HG02642 (cell line): ENCODE results near the gene TMEM156.
"Not testable (repeated sequence)": the region's sequence is repeated elsewhere in the genome, so short reads cannot be mapped to it uniquely, and the experiment has no call there.

ENCODE experiments used
- ATAC-seq: cut with Tn5 transposase; IDR thresholded peaks from one replicate; pipeline ENCODE4 v1.9.1; 2021; ENCODE audit warnings: mild to moderate bottlenecking; ENCODE audit not compliant: unreplicated experiment, poor library complexity

The TMEM156 gene

DNA sequence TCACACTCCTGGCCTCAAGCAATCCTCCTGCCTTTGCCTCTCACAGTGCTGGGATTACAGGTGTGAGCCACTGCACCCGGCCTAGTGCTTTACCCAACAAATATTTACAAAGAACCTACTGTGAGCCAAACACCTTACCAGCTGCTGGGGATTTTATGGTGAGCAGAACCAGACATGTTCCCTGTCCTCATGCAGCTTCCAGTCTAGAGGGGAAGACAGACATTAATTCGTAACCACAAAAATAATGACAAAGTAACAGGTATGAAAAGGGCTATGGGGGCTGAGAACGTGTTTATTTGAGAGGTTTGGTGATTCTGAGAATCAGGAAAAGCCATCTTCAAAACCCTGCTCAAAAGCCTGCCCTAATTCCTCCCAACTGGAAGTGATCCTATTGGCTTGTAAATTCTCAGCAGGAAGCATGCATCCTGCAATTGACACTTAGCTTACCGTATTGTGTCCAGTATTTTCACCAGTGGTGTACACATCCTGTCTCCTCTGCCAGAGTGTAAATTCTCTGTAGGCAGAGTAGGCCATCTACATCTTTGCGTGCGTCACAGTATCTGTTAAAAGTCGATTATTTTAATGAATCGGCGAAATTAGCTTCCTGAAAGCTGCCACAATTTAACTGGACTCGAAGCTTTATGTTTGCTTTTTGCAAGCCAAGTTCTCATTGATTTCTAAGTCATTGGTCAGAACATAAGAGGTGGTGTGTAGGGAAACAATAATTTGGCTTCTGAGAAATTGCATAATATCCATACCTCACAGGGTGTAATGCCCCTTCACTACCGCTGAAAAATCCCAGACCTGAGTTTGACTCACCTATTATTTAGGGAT, 67.0 kb downstream of the TMEM156 start:
- no peak for ATAC-seq

DNA sequence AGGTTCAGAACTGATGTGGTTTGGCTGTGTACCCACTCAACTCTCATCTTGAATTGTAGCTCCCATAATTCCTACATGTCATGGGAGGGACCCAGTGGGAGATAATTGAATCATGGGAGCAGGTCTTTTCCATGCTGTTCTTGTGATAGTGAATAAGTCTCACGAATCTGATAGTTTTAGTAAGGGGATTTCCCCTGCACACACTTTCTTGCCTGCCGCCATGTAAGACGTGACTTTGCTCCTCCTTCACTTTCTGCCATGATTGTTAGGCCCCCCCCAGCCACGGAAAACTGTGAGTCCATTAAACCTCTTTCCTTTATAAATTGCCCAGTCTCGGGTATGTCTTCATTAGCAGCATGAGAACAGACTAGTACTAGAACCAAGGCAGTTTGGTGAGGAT, 73.0 kb downstream of the TMEM156 start:
- not testable (repeated sequence) for ATAC-seq

DNA sequence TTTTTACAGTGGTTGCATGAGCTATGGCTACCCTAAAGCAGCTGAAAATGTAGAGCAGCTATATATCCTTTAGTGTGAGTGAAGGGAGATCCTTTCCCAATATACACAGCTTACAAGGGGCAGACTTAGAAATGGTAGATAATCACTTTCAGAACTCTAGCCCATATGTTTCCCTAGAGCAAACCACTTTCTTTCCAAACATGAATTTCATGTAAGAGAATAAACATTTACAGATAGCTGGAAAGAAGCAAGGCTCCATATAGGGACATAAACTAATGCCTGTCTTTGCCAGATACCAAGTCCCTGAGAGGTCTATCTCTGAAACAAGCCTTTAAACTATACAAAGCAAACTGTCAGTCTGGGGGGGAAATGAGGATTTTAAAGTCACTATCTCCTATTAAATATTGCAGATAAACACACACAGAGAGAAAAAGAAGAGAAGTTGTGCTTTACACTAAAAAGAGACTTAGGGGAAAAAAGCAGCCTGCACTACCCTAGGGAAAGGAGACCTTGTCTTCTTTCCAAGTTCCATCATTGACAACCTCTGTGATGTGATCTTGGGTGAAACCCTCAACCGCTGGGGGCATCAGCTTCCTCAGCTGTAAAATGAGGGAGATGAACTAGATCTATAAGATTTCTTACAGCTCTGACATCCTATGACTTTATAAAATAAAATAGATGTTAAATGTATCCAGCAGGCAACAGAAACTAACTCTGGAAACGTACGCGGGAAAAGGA, 73.6 kb downstream of the TMEM156 start:
- no peak for ATAC-seq

- ATAC-seq: no peak
Measured at GRCh38 chr4:38957893-38958292, 74.3 kb downstream of the TMEM156 start.

GRCh38 chr4:38957261-38957815, 74.9 kb downstream of the TMEM156 start:
- ATAC-seq: no peak

GRCh38 chr4:38955957-38956356, 76.3 kb downstream of the TMEM156 start:
- ATAC-seq: no peak

GRCh38 chr4:38954727-38955126, 77.5 kb downstream of the TMEM156 start:
- no peak for ATAC-seq

DNA sequence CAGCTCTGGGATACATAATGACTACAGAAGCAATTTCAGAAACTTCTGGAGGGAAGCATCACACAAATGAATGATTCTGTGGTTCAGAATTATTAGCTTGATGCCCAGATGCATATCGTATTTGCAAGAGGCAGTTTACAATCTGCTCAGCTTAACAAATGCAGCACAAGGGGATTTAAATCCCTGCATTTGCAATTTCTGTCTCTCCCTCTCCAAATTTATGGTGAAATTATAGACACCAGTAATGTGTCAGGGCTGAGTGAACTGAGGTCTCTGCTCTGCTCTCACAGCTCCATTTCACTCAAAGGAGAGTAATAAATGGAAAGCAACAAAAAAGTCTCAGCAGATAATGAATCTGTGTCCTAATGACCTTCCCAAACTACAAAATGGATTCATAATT, 80.2 kb downstream of the TMEM156 start:
- ATAC-seq: no peak

GRCh38 chr4:38951598-38951997, 80.6 kb downstream of the TMEM156 start:
- ATAC-seq: no peak

- no peak for ATAC-seq
Measured at GRCh38 chr4:38950734-38951133, 81.5 kb downstream of the TMEM156 start.

DNA sequence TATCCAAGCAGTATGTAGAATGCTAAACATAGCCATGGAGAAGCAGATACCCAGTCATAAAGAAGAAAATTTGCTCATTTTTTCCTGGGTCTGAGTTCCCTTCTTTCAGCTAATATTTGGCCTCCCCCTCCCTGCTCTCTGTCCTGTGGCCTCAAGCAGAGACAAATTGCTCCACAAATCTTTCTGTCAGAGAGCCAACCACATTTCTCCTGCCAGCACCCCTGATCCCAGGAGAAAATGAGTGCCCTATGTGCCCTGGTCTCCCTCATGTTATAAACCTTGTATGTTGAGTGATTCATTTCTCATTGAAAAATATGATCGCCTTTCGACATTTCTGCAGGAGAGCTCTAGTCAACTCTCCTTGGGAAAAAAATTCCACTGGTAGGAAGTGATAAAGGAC, 82.0 kb downstream of the TMEM156 start:
- ATAC-seq: no peak

GRCh38 chr4:38949411-38950051, 82.7 kb downstream of the TMEM156 start:
- no peak for ATAC-seq

GRCh38 chr4:38948551-38948950, 83.7 kb downstream of the TMEM156 start:
- no peak for ATAC-seq

DNA sequence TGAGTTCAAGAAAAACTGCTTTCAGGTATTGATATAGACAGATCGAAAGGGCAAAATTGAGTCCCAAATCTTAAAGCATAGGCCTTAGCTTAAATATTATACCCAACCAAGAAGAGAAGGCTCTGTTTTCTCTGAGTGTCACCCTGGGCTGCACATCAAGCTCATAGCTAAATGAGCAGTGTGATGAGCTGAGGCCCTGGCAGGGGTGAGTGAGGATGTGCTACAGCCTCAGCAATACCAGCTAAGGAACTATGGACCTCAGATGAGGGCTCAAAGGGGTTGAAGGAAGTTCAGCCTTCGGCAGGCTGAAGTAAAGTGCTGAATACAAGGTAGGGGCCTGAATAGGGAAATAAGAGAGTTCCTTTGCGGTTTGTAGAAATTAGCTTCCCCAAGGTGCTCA, 85.3 kb downstream of the TMEM156 start:
- no peak for ATAC-seq

GRCh38 chr4:38944440-38944839, 87.8 kb downstream of the TMEM156 start:
- no peak for ATAC-seq

- no peak for ATAC-seq
Measured at GRCh38 chr4:38943343-38943742, 88.9 kb downstream of the TMEM156 start.

DNA sequence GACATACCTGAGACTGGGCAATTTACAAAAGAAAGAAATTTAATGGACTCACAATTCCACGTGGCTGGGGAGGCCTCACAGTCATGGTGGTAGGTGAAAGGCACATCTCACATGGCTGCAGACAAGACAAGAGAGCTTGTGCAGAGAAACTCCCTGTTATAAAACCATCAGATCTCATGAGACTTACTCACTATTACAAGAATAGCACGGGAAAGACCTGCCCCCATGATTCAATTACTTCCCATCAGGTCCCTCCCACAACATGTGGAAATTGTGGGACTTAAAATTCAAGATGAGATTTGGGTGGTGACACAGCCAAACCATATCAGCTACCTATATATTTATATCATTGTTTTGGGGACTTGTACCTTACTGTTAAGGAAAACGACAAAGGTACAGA, 90.3 kb downstream of the TMEM156 start:
- not testable (repeated sequence) for ATAC-seq

DNA sequence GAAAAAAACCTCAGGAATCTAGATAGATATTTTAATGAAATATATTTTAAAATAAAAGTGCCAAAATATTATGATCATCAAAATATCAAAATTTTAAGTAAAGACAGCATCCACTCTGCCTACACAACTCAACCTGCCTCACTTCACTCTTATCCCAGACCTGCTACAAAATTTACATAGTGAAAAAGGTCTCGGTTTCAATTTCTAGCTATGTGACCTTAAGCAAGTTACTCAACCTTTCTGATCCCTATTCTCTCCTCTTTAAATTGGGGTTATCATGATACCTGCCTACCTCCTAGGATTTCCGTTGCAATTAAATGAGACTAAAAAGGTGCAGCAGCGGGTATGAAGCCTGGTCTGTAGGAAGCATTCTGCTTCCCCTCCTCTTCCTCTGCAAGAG, 91.7 kb downstream of the TMEM156 start:
- no peak for ATAC-seq

DNA sequence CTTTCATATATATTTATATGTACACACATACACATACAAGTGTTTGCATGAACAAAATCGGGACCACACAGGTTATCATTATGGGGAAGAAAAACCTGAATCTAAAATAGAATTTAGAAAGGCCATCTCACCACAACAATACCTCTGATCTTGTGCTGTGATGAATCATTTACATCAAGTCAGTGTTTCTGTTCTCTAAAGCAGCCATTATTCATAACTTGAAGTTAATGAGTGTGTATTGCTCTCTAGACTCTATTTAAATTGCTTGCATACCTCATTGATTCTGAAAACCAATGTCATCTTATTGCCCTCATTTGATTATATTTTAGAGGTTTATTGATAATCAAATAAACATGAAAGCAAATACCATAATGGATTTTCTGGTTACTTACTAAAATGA, 93.0 kb downstream of the TMEM156 start:
- ATAC-seq: peak; percentile 85

- no peak for ATAC-seq
Measured at GRCh38 chr4:38935391-38936073, 96.7 kb downstream of the TMEM156 start.
